HUES6 (cell line): ENCODE data around the gene ASPDH.

ENCODE experiments used
- H3K27ac ChIP-seq: 2 replicates; pipeline ENCODE4 v1.7.0; 2013; ENCODE audit warnings: low read depth, mild to moderate bottlenecking, low read length, inconsistent platforms
- H3K27me3 ChIP-seq: 2 replicates; pipeline ENCODE4 v1.6.1; 2013; ENCODE audit warnings: low read length; ENCODE audit not compliant: control insufficient read depth, insufficient read depth
- H3K36me3 ChIP-seq: 2 replicates; pipeline ENCODE4 v1.6.1; 2013; ENCODE audit warnings: low read length; ENCODE audit not compliant: control insufficient read depth, insufficient read depth
- H3K4me1 ChIP-seq: 2 replicates; pipeline ENCODE4 v1.6.1; 2013; ENCODE audit warnings: low read length; ENCODE audit not compliant: control insufficient read depth, insufficient read depth
- H3K4me3 ChIP-seq: 2 replicates; pipeline ENCODE4 v1.5.1; 2013; ENCODE audit warnings: low read depth, low read length
- H3K9ac ChIP-seq: one replicate; pipeline ENCODE4 v1.6.1; 2013; ENCODE audit warnings: mild to moderate bottlenecking, low read length
- H3K9me3 ChIP-seq: 2 replicates; pipeline ENCODE4 v1.6.1; 2013; ENCODE audit warnings: low read depth, low read length; ENCODE audit not compliant: control insufficient read depth, insufficient read depth

ASPDH gene

DNA sequence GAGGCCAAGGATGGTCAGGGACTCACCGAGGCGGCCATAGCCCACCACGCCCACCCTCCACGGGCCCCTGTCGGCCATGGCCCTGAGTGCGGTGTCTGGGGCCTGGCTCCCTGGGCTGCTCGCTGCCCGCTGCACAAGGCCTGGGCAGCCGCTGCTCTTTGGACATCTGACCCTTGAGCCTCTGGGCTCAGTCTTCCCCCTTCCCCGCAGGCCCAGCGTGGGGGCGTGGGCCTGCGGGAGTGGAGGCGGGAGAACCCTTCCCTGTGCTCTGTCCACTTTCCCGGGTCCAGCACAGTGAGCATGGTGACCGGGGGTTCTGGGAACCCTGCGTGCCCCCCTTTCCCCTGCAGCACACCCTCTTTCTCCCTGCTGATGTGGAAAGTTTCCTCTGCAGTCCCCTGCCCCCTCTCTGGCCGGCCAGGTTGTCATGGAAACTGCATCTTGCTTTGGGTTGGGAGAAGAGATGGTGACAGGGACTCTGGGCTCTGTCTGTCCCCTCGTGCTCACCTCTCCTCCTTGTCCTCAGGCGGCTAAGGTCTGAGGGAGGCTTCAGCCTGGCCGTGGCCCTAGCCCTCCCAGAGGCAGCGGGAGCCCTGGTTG is at the start of gene ASPDH:
Gene ASPDH (minus strand): TSS at position 168 of the 600 bp plus-strand sequence. CDS start 90 bp downstream, at position 78.
- peak within 1 kb of the TSS; percentile 7 for H3K9ac ChIP-seq
- peaks cover 10% of the 10 kb centered on the region; the same call in 1 of the 2 replicates for H3K4me1 ChIP-seq
- H3K36me3 ChIP-seq = no peaks in the 10 kb centered on the region
- peaks cover 9% of the 10 kb centered on the region for H3K27me3 ChIP-seq
- H3K27ac ChIP-seq = no peak within 1 kb of the TSS
- H3K4me3 ChIP-seq = peak within 1 kb of the TSS; percentile 44
- no peaks in the 10 kb centered on the region for H3K9me3 ChIP-seq

DNA sequence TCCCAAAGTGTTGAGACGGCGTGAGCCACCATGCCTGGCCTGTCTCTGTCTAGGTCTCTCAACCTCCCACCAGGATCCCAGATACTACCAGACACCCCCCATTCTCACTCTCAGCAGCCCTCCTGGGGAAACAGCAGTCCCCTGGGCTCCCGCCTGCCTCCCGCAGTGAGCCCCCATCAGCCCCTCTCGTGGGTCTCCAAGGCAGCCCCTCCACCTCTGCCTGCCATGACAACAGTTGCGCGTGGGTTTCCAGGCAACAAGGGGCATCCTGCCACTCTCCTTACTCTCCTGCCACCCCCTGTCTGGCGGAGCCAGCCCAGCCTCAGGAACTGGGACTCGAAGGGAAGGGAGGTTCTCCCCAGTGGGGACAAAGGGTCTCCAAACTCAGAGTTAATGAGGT is 49.3 kb upstream of the ASPDH start:
- no peak overlapping the region for H3K4me3 ChIP-seq
- H3K9me3 ChIP-seq = no peaks in the 10 kb centered on the region
- H3K27ac ChIP-seq = no peak overlapping the region
- peaks cover 8% of the 10 kb centered on the region for H3K4me1 ChIP-seq
- peaks cover 61% of the 10 kb centered on the region for H3K27me3 ChIP-seq
- H3K9ac ChIP-seq = no peak overlapping the region
- no peaks in the 10 kb centered on the region for H3K36me3 ChIP-seq

DNA sequence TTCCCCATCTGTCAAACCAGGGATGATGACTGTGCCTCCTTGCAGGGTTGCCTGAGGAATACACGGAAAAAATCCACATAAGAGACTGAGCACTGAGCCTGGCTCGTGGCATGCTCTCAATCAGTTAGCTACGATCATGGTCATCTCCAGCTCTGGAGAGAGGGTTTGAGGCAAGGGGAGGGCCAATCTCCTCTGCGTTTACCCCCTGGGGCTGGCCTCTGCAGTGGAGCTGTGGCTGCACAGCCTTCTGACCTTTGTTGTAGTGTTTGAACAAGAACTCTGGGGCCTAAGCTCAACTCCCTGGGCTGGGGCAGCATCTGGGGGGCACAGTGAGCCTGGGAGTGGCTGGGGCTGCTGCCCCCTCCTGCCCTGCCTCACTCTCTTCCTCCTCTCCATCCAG is 48.6 kb upstream of the ASPDH start:
- Histone ChIP-seq H3K27me3 (peaks cover 66% of the 10 kb centered on the region), H3K9me3 (no peaks in the 10 kb centered on the region), H3K4me1 (peaks cover 8% of the 10 kb centered on the region), H3K4me3 (no peak overlapping the region), H3K27ac (no peak overlapping the region), H3K9ac (no peak overlapping the region), H3K36me3 (no peaks in the 10 kb centered on the region)

DNA sequence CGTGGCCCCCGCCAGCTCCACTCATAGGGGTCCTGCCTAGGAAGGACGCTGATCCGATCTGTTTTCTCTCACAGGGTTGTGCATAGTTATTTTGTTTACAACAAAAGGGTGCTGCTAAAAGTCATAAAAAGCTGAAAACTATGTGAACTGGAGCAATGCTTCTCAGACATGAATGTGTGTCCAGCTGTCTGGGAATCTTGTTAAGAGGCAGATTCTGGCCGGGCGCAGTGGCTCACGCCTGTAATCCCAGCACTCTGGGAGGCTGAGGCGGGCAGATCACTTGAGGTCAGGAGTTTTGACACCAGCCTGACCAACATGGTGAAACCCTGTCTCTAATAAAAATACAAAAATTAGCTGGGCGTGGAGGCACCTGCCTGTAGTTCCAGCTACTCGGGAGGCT is 45.9 kb upstream of the ASPDH start:
- H3K36me3 ChIP-seq = no peaks in the 10 kb centered on the region
- H3K4me1 ChIP-seq = peaks cover 6% of the 10 kb centered on the region; the same call in 1 of the 2 replicates
- no peak overlapping the region for H3K4me3 ChIP-seq
- no peak overlapping the region for H3K9ac ChIP-seq
- no peak overlapping the region for H3K27ac ChIP-seq
- no peaks in the 10 kb centered on the region for H3K9me3 ChIP-seq
- peaks cover 56% of the 10 kb centered on the region for H3K27me3 ChIP-seq

DNA sequence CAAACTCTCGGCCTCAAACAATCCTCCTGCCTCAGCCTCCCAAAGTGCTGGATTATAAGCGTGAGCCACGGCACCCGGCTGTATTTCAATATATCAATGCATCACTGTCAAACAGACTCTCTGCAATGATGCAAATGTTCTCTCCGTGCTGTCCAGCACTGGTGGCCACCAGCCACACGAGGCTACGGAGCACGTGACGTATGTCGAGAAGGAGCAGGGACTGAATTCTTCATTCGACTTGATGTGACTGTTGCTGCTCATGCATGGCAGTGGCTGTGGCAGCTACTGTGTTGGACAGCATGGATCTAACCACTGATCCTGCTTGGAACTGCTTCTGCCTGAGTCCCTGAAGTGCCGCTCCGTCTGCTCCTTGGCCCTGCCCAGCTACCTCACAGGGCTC is 44.7 kb upstream of the ASPDH start:
- Histone ChIP-seq H3K36me3 (no peaks in the 10 kb centered on the region), H3K27me3 (peaks cover 55% of the 10 kb centered on the region), H3K4me1 (peaks cover 6% of the 10 kb centered on the region; the same call in 1 of the 2 replicates), H3K4me3 (no peak overlapping the region), H3K9me3 (no peaks in the 10 kb centered on the region), H3K27ac (no peak overlapping the region), H3K9ac (no peak overlapping the region)

DNA sequence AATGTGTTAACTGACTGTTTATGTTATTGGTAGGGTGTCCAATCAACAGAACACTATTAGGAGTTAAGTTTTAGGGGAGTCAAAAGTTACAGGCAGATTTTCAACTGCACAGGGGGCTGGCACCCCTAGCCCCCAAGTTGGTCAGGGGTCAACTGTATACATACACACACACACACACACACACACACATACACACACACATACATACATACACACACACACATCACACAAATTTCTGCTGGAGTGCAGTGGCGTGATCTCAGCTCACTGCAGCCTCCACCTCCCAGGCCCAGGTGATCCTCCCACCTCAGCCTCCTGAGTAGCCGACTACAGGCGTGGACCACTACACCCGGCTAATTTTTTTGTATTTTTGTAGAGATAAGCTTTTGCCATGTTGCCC is 44.3 kb upstream of the ASPDH start:
- H3K36me3 ChIP-seq = no peaks in the 10 kb centered on the region
- no peak overlapping the region for H3K4me3 ChIP-seq
- H3K27me3 ChIP-seq = peaks cover 55% of the 10 kb centered on the region
- no peaks in the 10 kb centered on the region for H3K9me3 ChIP-seq
- peaks cover 6% of the 10 kb centered on the region; the same call in 1 of the 2 replicates for H3K4me1 ChIP-seq
- H3K9ac ChIP-seq = no peak overlapping the region
- H3K27ac ChIP-seq = no peak overlapping the region

DNA sequence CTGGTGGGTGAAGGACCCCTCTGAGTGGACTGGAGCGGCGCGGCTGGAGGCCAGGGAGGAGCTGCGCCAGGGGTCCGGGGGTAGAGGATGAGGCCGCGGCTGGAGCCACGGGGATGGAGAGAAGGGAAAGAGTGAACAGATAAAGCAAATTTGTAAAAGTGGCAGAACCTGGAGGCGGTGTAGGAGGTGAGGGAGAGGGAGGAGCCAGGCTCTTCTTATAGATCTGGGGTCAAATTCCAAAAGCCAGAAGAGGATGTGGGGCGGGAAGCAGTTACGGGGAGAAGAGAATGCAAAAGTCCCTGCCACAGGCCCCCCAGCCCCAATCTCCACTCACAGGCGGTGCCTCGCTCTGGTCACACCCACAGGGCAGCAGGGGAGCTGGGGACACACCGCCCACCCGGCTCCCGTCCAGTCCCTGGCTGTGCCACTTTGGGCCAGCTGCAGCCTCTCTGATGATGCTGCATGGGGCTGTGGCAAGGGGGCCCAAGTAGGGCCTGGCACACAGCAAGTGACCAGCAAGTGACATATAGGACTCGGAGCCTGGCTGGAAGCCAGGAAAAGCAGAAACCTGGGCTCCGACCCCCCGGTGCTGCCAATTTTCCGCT is 43.4 kb upstream of the ASPDH start:
- Histone ChIP-seq H3K36me3 (no peaks in the 10 kb centered on the region), H3K9me3 (no peaks in the 10 kb centered on the region), H3K27me3 (peaks cover 56% of the 10 kb centered on the region), H3K27ac (no peak overlapping the region), H3K4me1 (peaks cover 2% of the 10 kb centered on the region; the same call in 1 of the 2 replicates), H3K4me3 (peak overlapping the region; percentile 78), H3K9ac (no peak overlapping the region)

DNA sequence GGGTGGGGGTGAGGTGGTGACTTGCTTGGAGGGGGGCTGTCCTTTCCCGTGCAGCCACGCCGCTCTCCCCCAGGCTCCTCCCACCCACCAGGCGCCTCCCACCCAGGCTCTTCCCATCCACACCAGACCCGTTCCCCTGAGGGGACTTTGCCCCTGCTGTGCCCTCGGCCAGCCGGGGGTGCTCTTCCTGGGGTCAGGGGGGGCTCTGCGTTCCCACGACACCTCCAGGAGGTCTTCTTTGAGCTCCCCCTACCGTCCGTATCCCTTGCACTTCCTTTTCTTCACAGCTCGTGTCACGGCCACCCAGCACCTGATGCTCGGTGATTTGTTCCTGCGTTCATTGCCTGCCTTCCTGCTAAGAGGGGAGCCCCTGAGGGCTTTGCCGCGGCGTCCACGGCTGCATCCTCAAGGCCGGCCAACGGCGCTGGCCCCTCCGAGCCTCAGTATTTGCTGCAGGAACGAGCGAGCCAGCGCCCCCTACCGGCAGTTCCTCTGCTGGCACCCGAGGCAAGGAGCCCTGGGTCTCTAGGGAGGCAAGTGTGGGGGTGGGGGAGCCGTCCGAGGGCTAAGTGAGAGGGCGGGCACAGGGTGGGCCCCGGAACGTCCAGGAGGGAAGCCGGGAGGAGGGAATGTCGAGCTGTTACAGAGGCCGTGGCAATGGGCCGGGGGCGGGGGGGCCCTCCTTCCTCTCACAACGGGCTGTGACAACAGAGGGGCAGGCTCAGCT is 42.7 kb upstream of the ASPDH start:
- Histone ChIP-seq H3K27ac (no peak overlapping the region), H3K4me3 (peak overlapping the region; percentile 78), H3K36me3 (no peaks in the 10 kb centered on the region), H3K9ac (peak overlapping the region; percentile 14), H3K4me1 (peaks cover 2% of the 10 kb centered on the region; the same call in 1 of the 2 replicates), H3K9me3 (no peaks in the 10 kb centered on the region), H3K27me3 (peaks cover 63% of the 10 kb centered on the region)

DNA sequence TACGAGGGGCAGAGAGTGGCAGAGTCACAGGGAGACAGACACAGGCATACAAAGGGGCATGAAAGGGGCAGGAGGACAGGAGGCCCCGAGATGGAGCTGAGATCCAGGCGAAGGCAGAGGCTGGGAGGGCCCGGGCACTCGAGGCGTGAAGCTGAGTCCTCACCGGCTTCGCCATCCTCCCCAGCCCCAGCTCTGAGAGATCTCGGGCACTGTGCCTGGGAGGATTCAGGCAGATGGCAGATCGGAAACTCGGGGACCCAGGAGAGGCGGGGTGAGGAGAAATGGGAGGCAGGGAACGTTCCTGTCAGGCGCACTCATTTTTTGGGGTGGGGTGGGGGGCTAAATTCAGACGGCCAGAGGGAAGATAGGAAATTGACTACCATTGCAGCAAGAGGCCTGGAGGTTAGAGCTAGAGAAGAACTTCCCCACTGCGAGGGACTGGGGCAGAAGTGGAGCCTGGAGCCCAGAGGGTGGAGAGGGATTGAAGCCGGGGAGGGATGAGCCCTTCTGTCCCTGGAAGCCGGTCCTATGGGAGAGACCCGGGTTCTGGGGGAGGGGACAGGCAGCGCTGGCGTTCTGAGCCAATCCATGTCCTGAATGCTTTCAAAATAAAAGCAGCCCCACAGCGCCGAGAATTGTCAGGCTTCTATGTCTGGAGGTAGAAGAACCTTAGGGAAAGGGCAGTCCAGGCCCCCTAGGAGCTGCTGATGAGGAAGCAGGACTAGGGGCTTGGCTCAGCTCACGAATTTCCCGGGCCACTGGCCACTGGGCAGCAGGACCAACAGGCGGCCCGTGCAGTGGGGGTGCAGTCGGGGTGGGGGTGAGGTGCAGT is 42.0 kb upstream of the ASPDH start:
- peaks cover 70% of the 10 kb centered on the region for H3K27me3 ChIP-seq
- H3K36me3 ChIP-seq = no peaks in the 10 kb centered on the region
- H3K4me1 ChIP-seq = peaks cover 3% of the 10 kb centered on the region
- peak overlapping the region; percentile 78 for H3K4me3 ChIP-seq
- H3K9me3 ChIP-seq = no peaks in the 10 kb centered on the region
- no peak overlapping the region for H3K9ac ChIP-seq
- no peak overlapping the region for H3K27ac ChIP-seq

DNA sequence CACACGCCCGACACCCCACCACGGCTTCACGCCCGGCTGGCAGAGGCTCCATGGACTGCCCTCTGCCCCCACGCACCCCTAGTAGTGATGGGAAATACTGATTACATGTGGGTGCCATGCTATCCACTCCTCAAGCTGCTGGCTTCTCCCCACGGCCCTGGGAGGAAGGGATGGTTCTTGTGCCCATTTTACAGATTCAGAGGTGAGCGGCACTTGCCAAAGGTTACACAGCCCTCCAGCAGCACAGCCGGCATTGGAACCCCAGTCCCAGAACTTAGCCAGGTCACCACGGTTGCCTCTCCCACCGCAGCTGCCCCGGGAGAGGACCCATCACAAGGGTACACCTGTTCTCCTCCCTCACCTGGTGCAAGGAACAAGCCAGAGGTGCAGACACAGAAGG is 41.3 kb upstream of the ASPDH start:
- H3K9ac ChIP-seq = no peak overlapping the region
- peaks cover 10% of the 10 kb centered on the region for H3K4me1 ChIP-seq
- no peak overlapping the region for H3K4me3 ChIP-seq
- no peaks in the 10 kb centered on the region for H3K36me3 ChIP-seq
- H3K9me3 ChIP-seq = no peaks in the 10 kb centered on the region
- no peak overlapping the region for H3K27ac ChIP-seq
- H3K27me3 ChIP-seq = peaks cover 76% of the 10 kb centered on the region
